NCI-H2196 treated with DMSO at 0.1 percent for 48 hours (cell line): ENCODE data around the gene DPF3.

Experiments used
- DNase-seq: peaks from one replicate; lab custom pipeline; 2025; ENCODE audit not compliant: unreplicated experiment; lab: John Stamatoyannopoulos, UW

DPF3 gene

DNA sequence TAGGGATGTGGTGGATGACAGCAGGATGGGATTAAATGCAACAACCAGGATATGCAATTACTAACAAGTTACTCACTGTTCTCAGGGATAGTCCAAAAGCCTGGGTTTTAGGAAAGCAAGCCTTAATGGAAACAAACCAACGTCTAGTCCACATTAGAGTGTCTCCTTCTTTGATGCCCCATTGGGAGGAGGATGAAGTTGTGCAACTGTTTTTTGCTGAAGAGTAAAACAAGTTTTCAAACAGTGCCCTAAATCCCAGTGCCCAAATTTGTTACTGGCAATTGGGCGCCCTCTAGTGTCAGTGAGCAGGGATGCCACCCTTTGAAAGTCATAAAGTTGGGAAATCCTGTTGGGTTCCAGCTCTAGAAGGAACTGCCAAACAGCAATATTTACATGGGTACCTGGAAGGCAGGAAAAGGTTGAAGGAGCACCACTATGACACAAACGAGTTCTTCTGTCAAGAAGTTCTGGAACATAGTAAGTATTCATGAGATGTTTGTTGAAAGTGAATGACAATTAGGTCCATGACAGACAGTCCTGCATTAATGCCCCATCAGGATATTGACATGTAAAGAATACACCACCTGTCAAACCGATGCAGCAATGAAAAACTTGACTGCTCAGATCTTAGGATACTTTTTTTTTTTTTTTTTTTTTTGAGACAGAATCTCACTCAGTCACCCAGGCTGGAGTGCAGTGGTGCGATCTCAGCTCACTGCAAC, 11.1 kb upstream of the DPF3 start:
- peak; percentile 61 for DNase-seq

DNA sequence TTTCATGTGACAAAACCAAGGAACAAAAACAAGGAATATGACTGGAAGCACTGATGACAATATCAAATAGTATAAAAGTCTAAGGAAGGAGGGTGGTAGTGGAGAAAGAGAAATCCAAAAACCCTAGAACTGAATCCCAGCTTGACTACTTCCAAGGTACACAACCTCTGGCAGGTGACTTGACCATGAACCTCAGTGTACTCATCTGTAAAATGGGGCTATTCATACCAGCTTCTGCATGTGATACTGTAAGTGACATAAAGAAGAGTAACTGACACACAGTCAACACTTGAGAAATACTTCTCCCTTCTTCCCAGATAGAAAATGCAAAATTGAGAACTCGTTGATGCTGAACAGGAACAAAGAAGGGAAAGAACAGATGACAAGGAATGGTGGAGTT, 10.3 kb upstream of the DPF3 start:
- DNase-seq: no peak

DNA sequence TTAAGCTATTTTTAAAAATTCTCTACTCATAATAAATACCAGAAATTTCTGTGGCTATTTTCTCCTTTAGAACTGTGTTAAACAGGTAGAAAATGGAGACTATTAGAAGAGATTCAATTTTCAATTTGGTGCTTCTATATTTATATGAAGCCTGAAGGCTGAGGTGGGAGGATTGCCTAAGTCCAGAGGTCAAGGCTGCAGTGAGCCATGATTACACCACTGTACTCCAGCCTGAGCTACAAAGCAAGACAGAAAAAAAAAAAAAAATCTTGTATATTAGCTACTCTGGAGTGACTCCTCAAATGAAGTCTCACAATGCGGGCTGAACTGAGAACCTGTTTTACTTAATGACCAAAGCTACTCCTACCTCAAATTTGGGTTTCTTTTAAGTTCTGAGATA, 9.8 kb upstream of the DPF3 start:
- DNase-seq: no peak

DNA sequence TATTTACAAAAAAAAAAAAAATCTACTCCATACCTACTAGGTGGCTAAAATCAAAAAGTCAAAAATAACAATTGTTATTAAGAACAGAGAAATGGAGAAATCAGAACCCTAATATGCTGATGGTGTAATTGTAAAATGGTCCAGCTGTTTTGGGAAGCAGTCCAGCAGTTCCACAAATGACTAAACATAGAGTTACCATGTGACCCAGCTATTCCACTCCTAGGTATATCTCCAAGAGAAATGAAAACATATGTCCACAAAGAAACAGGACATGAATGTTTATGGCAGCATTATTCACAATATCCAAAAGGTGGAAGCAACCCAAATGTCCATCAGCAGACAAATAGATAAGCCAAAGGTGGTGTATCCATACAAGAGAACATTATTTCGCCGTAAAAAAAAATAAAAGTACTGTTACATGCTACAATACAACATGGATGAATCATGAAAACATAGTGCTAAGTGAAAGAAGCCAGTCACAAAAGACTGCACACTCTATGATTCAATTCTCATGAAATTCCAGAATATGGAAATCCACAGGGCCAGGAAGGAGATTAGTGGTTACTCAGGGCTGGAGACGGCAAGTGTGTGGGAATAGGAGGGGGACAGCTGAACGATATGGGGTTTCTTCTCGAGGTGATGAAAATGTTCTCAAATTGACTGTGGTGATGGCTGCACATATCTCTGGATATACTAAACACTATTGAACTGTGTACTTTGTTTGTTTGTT, 9.1 kb upstream of the DPF3 start:
- no peak for DNase-seq

DNA sequence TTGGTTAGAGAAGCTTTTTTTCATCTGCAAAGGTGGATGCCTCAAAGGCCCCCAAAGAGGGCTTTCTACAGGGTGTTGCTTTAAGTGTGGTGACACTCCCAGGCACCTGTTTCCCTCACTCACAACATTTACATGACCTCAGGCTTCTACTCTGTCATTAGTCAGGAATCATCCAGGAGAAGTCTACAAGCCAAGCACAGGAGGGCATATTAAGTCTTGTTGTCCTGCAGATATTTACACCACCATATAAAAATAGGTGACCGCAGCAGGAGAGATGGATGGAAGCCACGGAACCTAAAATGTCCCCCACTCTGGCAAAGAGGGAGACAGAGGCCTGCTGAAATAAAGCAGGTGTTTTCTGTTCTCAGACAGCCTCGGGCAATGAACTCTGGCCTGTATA, 7.5 kb upstream of the DPF3 start:
- no peak for DNase-seq

DNA sequence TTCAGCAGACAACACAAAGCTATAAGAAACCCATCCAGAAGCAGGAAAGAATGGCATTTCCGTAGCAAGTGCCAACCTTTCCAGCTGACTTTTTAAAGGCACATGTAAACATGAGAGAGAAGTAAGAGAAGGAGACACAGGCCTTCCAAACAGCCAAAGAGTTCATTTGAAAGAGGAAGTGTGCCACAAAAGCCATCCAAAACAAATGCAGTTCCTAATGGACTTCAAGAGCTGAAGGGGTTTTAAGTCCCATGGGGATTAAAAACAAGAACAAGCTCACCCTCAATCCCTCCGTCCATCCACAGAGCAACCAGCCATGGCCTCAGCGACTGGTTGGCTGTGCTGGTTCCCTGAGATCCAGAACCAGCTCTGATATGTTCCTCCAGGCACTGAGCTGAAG, 4.5 kb upstream of the DPF3 start:
- no peak for DNase-seq

DNA sequence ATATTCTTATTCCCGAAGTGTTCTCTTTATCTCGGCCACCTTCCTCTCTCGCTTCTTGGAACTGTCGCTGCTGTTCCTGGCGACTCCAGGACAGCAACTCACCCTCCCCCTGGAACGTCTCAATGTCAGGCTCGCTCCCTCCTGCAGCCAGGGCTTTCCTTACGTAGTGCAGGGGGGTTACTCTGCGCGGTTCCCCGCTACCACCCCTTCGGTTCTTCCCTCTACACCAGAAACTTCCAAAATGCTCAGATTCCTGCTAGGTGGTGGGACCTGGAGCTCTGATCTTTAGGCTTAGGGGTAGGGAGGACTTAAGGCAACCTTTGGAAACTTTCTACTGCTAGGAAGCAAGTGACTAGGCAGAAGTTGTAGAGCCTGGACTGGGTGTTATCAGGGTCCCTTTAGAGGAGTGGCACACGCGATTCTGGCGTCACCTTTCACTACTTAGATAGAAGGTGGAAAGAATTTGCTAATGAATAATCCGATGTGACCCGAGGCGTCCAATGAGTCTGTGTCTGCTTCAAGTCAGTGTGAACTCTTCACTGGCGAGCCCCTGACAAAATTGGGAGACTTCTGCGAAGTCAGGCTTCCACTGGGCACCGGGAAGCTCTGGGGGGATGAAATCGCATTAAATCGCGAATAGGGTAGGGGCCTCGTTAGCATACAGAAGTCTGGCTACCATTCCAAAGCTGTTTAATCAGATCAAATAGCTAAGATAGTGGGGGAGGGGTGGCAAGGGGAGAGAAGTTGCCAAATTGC, 900 bp upstream of the DPF3 start:
- no peak for DNase-seq

DNA sequence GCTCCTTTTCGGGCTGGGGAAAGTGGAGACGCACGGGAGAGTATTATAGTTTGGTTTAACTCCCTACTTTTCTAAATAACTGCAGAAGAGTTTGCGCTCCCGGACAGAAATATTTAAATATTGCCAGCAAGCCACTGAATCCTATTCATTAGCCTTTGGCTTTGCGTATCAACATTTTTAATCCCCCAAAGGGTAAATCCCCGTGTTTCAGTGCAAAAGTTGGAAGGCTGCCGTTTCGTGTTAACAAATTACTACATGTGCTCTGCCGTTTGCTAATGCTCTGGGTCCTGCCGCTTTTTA, 372 bp upstream of the DPF3 start:
- DNase-seq: no peak

DNA sequence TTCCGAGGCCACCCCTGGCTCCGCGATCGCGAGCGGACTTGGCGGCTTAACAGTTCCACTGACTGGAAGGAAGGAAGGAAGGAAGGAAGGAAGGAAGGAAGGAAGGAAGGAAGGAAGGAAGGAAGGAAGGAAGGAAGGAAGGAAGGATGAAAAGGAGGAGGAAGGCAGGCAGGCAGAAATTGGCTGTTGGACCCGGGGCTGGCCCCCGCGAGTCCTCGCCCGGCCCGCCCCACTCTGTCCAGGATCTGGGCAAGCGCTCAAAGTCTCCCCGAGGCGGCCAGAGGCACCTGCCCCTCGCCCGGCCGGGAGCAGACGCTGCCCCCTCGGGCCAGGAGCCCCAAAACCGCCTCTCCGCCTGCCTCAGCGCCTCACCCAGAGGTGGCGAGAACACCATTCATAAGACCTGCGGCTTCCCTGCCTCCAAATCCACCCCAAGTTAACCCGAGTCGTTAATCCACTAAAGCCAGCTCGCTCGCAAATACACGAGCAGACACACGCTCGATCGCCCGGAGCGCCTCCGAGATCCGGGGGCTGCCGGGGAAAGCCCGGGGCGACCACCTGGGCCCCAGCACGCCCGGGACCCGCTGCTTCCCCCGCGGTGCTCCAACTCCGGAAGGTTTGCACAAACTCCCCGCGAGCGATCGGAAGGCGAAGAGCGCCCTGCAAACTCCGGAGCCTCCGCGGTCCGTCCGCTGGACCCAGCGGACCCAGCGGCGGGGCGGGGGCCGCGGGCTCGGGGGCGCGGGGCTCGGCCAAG, 844 bp downstream of the DPF3 start:
- DNase-seq: no peak

DNA sequence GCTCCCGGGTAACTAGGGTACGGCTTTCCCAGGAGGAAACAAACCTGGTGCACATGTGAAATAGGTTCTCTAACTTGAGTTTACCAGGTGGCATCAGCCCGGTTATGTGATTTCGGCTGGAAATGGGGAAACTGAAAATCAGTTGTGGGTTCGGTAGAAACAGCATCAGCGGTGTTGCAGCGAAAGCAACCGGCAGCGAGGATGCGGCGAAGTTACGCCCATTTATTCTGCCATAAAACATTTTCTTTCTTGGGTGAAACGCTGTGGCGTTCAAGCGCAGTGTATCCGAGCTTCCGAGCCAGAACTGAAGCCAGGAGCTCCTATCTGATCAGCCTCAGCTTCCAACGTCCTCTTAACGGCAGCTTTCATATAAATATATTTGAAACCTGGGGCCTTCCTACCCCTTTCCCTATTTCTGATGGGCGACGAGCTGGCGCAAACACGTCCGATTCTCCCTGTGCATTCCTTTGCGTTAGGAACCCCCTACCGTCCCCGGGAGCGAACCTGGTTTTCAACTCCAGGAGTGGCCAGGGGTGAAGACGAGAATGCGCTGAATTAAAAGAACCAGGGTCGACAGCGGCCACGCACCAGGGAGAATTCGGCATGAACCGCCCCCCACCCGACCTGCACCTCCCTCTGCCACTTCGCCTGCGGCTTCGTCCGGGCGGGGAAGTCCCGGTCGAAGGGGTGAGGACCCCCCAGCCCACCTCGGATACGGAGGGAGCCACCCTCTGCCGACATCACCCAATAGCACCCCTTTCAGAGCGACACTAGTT, 1.6 kb downstream of the DPF3 start:
- DNase-seq: no peak

DNA sequence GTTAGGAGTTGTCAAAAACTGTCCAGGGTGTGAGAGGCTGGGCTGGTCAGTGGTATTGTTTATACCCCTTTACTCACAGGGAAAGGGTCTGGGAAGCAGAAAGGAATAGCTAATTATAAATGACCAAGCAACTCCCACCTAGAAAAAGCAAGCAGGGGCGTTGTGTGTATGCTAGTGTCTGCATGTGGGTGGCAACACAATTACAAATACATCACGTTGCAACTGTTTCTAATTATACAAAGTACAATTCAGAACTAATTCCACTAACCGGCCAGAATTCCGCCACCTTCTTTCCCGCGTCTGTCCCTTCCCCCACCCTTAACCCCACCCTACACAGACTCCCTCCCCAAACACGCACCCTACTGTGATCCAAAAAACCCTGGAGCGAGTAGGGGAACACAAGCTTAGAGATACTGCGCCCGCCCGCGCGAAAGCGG, 2.2 kb downstream of the DPF3 start:
- DNase-seq: no peak

DNA sequence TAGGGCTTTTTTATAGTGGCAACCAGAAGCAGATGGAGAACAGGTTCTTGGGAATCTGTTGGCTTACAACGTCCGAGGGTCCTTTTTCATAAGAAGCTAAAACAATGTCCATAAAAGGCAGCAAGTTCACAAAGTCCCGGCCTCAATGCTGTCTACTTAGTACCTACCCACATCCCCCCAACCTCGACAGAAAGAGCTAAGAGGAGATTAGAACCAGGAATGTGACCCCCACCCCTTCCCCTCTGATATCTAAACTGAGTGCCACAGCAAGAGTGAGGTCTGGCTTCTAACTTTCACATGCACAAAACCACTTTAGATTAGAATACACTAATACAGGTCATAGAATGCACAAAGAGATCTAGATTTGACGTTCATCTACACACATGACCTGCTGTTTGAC, 4.5 kb downstream of the DPF3 start:
- no peak for DNase-seq

DNA sequence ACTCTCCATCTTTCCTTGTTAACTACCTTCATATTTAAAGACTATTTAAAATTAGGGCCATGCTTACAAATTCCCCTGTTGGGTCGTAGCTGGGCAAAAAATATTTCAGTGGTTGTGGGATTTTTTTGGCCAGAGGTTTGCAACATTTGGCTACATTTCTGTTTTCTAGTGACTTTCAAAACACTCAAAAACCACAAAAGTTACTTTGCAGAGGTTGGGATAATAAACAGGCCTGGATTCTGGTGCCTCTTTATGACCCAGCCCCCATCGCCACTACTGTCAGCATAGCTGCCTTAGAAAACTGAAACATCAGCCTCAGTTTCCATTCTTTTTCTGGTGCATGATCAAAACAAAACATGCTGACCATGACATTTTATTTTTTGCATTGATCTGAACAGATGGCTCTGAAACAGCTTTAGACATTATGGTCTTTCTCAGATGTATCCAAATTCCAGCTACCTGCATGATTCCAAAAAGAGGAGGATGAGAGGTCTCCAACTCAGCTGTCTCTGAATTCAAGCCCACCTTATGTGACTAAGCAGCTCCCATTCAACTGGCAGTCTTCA, 5.2 kb downstream of the DPF3 start:
- DNase-seq: no peak

DNA sequence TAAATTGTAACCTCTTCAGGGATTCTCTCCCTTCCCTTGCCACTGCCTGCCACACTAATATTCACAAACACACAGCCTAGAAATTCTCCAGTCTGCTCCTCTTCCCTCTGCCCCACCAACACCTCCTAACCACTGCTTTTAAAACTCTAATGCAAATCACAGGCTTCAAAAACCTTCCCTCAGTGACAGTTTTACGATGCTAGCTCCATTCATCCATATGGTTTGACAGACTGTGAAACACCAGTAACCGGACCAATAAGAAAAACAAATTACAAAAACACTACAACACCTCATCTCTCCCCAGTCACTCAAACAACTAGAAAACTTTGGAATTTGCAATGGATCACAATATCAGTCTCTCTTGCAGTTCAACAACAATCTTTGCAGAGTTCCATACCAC, 5.7 kb downstream of the DPF3 start:
- DNase-seq: no peak

DNA sequence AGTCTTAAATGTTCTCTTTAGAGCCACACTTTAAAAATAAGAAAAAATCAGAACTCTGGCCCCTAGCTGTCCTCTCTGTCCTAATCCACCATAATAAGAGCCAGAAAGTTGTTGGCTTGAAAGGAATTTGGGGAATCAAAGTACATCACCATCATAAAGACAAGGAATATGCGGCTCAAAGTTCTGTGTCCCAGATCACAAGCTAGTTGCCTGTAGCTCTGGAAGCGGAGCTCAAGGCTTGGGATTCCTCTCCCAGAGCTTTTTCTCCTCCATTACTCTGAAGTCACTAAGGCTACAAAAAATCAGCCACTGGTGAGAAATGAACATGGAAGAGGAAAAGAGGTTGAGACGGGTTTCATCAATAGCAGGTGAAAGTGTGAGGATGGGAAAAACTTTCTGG, 6.4 kb downstream of the DPF3 start:
- no peak for DNase-seq

DNA sequence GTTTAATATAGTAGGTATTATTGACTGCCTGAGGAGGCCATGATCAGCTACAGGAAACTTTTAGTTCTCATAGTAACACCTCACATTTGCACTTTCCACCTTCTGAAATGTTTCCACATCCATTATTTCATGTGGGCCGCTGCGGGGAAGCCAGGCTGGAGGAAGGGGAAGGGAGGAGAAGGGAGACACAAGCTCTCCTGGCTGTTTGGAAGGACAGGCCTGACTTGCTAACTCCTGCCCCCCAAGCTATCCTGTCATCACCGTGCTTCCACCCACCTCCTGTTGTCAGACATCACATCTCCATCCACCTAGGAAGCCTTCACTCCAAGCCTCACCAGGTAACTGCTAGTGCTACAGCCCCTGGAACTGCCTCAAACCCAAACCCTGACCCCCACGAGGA, 9.5 kb downstream of the DPF3 start:
- no peak for DNase-seq

DNA sequence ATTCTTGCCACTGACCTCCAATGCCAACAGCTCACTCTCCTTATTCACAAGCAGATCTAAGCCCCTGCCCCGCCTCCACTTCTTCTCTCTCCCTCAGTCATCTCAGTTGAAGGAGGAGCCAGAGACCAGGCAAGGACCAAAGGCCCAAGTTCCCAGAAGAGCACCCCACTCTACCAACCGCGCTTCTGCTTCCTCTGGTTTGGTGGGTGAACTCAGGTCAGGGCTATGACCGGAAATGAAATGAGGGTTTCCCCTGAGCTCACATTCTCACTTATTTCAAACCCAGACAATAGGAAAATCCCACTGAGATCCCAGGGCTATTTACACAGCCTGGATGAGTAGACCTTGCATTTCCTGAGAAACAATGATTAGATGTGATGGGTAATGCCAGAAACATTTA, 9.9 kb downstream of the DPF3 start:
- no peak for DNase-seq

DNA sequence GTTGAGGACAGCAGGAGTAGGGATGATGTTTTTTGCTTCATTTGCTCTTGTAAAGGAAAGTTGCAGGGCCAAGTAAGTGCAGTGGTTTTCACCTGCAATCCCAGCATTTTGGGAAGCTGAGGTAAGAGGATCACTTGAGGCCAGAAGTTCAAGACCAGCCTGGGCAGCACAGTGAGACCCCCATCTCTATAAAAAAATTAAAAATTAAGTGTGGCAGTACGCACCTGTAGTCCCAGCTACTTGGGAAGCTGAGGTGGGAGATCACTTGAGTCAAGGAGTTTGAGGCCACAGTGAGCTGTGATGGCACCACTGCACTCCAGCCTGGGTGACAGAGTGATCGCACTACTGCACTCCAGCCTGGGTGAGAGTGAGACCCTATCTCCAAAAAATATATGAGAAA, 10.8 kb downstream of the DPF3 start:
- DNase-seq: no peak

DNA sequence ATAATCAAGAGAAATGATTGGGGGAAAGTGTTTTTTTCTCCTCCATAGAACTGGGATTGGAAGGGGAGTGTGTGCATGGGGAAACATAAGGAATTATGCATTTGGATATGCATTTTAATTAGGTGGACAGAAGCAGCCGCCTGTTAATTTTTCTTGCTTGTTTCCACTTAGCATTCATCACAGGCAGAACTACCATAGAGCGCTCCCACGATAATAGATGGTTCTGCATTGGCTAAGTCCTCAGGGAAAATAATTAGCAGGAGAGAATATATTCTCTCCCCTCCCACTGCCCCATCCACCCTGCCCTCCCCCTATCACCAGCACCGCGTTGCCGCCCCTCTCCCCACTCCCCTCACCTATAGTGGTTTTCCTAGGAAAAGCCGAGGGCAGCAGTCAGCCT, 11.4 kb downstream of the DPF3 start:
- DNase-seq: no peak

DNA sequence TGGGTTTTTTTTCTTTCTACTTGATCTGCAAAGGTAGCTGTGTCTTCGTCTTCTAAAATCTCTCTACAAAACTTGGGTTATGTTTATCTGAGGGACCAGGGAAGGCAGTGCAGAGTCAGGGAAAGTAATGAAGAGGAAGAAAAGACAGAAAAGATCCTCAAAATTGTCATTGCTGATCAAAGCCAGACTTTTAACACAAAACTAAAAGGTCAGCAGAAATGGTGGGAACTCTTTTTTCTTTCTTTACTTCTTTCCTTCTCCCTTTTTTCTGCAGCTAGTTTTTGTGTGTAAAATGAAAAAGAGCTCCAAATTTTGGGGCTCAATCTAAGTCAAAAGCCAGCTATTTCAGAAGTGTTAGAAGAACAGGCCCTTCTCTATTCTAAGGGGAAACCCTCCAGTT, 11.9 kb downstream of the DPF3 start:
- DNase-seq: no peak

DNA sequence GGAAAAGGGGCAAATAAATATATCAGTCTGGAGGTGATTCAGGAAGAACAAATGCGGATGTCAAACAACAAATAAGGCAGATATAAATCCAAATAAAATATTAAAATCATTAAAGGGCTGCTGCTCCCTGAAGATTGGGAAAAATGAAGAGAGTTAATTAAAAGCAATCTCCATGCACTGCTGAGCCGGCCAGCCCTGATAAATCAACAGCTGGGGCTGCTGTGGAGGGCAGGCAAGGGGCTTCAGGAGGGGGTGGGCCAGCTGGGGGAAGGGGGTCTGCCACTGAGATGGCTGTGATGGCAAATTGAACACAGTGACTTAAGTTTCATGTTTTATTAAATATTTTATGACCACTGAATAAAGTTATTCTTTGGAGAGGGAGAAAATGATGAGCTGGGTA, 12.4 kb downstream of the DPF3 start:
- DNase-seq: no peak
